GM23248 (cell line): ENCODE data around the gene PRRG1. TPM values are rescaled to one million over a fixed set of nuclear protein-coding genes. Genes with fewer than 3 reads are reported as not detected.
"Not testable (repeated sequence)": the region's sequence is repeated elsewhere in the genome, so short reads cannot be mapped to it uniquely, and the experiment has no call there.

Source experiments
- DNase-seq: peaks from one replicate; pipeline ENCODE4 v3.0.0-alpha.2; 2015
- H2AFZ ChIP-seq: fragments of 200-600 bp; sonication (generic); 2 replicates; pipeline ENCODE4 v1.6.1; 2016; ENCODE audit warnings: antibody characterized with exemption
- H3F3A ChIP-seq: fragments of 200-600 bp; sonication (generic); 2 replicates; pipeline ENCODE4 v1.6.1; 2016; ENCODE audit warnings: mild to moderate bottlenecking, antibody characterized with exemption, mixed run types; ENCODE audit not compliant: insufficient read depth
- H3K27ac ChIP-seq: fragments of 200-600 bp; sonication (generic); 2 replicates; pipeline ENCODE4 v1.5.1; 2016; ENCODE audit warnings: mild to moderate bottlenecking
- H3K27me3 ChIP-seq: fragments of 200-600 bp; sonication (generic); replicated peaks from 2 replicates; pipeline ENCODE4 v1.6.1; 2016; ENCODE audit warnings: mild to moderate bottlenecking; ENCODE audit not compliant: insufficient read depth
- H3K36me3 ChIP-seq: fragments of 200-600 bp; sonication (generic); 2 replicates; pipeline ENCODE4 v1.6.1; 2016; ENCODE audit warnings: low read depth, mild to moderate bottlenecking
- H3K4me1 ChIP-seq: fragments of 200-600 bp; sonication (generic); 2 replicates; pipeline ENCODE4 v1.6.1; 2016; ENCODE audit warnings: mild to moderate bottlenecking; ENCODE audit not compliant: insufficient read depth
- H3K4me2 ChIP-seq: fragments of 200-600 bp; sonication (generic); one replicate; pipeline ENCODE4 v1.6.1; 2016; ENCODE audit warnings: mild to moderate bottlenecking; ENCODE audit not compliant: unreplicated experiment
- H3K4me3 ChIP-seq: fragments of 200-600 bp; sonication (generic); 2 replicates; pipeline ENCODE4 v1.5.1; 2016; ENCODE audit warnings: mild to moderate bottlenecking
- H3K79me2 ChIP-seq: fragments of 200-600 bp; sonication (generic); 2 replicates; pipeline ENCODE4 v1.6.1; 2016; ENCODE audit warnings: mild to moderate bottlenecking; ENCODE audit not compliant: insufficient read depth
- H3K9ac ChIP-seq: fragments of 200-600 bp; sonication (generic); 2 replicates; pipeline ENCODE4 v1.6.1; 2016; ENCODE audit warnings: mild to moderate bottlenecking
- H3K9me2 ChIP-seq: fragments of 200-600 bp; sonication (generic); 2 replicates; pipeline ENCODE4 v1.6.1; 2016; ENCODE audit warnings: mixed run types, mild to moderate bottlenecking, moderate library complexity; ENCODE audit not compliant: insufficient read depth
- H3K9me3 ChIP-seq: fragments of 200-600 bp; sonication (generic); one replicate; pipeline ENCODE4 v1.6.1; 2017; ENCODE audit warnings: low read depth
- H4K20me1 ChIP-seq: fragments of 200-600 bp; sonication (generic); 2 replicates; pipeline ENCODE4 v1.6.0; 2016; ENCODE audit not compliant: insufficient read depth
- EZH2 ChIP-seq: fragments of 200-600 bp; sonication (generic); IDR thresholded peaks from 2 replicates; pipeline ENCODE4 v1.6.1; 2018; ENCODE audit warnings: antibody characterized with exemption, mild to moderate bottlenecking; ENCODE audit not compliant: insufficient read depth, poor library complexity, severe bottlenecking
- EZH2phosphoT487 ChIP-seq: fragments of 200-600 bp; sonication (generic); IDR thresholded peaks from 2 replicates; pipeline ENCODE4 v1.6.1; 2018; ENCODE audit warnings: antibody characterized with exemption, moderate library complexity, mild to moderate bottlenecking, low read depth; ENCODE audit not compliant: insufficient read depth
- WGBS, 2 experiments: methylation state at CpG; one replicate each; pipeline ENCODE4 v1.1.6; 2015 to 2017; ENCODE audit warnings: low lambda C conversion rate in 2 of 2, low coverage in 1 of 2; ENCODE audit errors: missing lambda C conversion rate in 2 of 2; 5-methylcytosine and 5-hydroxymethylcytosine counted together
- in situ Hi-C: fragments of 300-500 bp; cut with MboI; formaldehyde crosslinking; loops from 2 replicates; pipeline ENCODE4 v1.15.0; 2020
- polyA plus RNA-seq: library from polyadenylated mRNA; unstranded; fragments of >200 nt; fragmentation: Nextera tagmentation; extraction: Ambion mirVana; gene quantifications from 2 replicates; pipeline ENCODE4 v1.2.1, GENCODE V29; 2016
- total RNA-seq: library from RNA; depleted of rRNA; stranded (reverse); fragments of >200 nt; shearing (Covaris generic); gene quantifications from 2 replicates; pipeline ENCODE4 v1.2.3, GENCODE V29; 2014

Gene PRRG1
- total and polyA plus RNA-seq, 2 experiments from 2014 or later = 7.3 to 11.7 TPM

DNA sequence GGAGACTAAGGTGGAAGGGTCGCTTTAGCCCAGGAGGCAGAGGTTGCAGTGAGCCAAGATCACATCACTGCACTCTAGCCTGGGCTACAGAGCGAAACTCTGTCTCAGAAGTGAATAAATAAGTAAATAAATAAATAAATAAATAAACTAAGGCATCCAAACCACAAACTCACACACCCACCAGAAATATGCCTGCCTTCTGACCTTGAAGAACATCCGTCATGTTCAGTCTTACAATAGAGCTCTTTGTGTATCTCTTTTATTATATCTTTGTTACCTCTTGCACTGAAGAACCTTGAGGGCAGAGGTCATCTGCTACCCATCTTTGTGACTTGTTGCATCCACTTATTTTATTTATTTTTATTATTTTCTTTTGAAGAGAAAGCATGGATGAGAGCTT is 71.6 kb downstream of the PRRG1 start:
- Histone ChIP-seq H4K20me1 (no peaks in the 10 kb centered on the region), H3K4me3 (no peak overlapping the region), H3K9me3 (no peaks in the 10 kb centered on the region), H3K4me2 (no peak overlapping the region), H3K4me1 (peaks cover 10% of the 10 kb centered on the region; the same call in 1 of the 2 replicates), H3K79me2 (no peaks in the 10 kb centered on the region), H3F3A (no peaks in the 10 kb centered on the region), H3K36me3 (no peaks in the 10 kb centered on the region), H3K9me2 (no peaks in the 10 kb centered on the region), H2AFZ (no peak overlapping the region), H3K27ac (no peak overlapping the region), H3K9ac (no peak overlapping the region), H3K27me3 (no peaks in the 10 kb centered on the region)
- no peak for TF ChIP-seq EZH2
- no peak for TF ChIP-seq EZH2phosphoT487
- DNase-seq = no peak
- in situ Hi-C loops = no loop called here
- WGBS, 2 experiments = 97 to 100% methylated on average over 3 of the region's 3 CpGs

GRCh38 chrX:37424000-37424429 is 74.9 kb downstream of the PRRG1 start:
- no peaks in the 10 kb centered on the region for H4K20me1 ChIP-seq
- H3K9ac ChIP-seq = no peak overlapping the region
- no peaks in the 10 kb centered on the region for H3K27me3 ChIP-seq
- no peak for DNase-seq
- H3K4me1 ChIP-seq = peaks cover 10% of the 10 kb centered on the region; the same call in 1 of the 2 replicates
- no peaks in the 10 kb centered on the region for H3F3A ChIP-seq
- no peak overlapping the region for H3K4me2 ChIP-seq
- no peaks in the 10 kb centered on the region for H3K9me2 ChIP-seq
- H3K4me3 ChIP-seq = no peak overlapping the region
- no peak overlapping the region for H3K27ac ChIP-seq
- H2AFZ ChIP-seq = no peak overlapping the region
- in situ Hi-C loops = no loop called here
- no peaks in the 10 kb centered on the region for H3K79me2 ChIP-seq
- no peak for TF ChIP-seq EZH2
- no peak for TF ChIP-seq EZH2phosphoT487
- H3K9me3 ChIP-seq = no peaks in the 10 kb centered on the region
- H3K36me3 ChIP-seq = no peaks in the 10 kb centered on the region

- 100% methylated on average over 1 of the region's 1 CpG for WGBS, 2 experiments
- TF ChIP-seq EZH2 = no peak
- TF ChIP-seq EZH2phosphoT487 = no peak
Measured at GRCh38 chrX:37425370-37425769, 76.2 kb downstream of the PRRG1 start.

GRCh38 chrX:37428962-37429361 is 79.8 kb downstream of the PRRG1 start:
- H2AFZ ChIP-seq, H4K20me1 ChIP-seq, H3K27me3 ChIP-seq, H3K4me1 ChIP-seq, H3F3A ChIP-seq, in situ Hi-C loops, H3K27ac ChIP-seq, H3K79me2 ChIP-seq, DNase-seq, H3K36me3 ChIP-seq, H3K9me2 ChIP-seq, H3K4me3 ChIP-seq, H3K4me2 ChIP-seq, H3K9me3 ChIP-seq, H3K9ac ChIP-seq: not testable (repeated sequence)
- WGBS, 2 experiments = 100% methylated on average over 2 of the region's 2 CpGs

More at GRCh38 chrX:37425370-37425769, 76.2 kb downstream of the PRRG1 start:
- Histone ChIP-seq H3K27me3 (no peaks in the 10 kb centered on the region), H3K4me3 (no peak overlapping the region), H3K9me3 (no peaks in the 10 kb centered on the region), H3K4me2 (no peak overlapping the region), H3K9me2 (no peaks in the 10 kb centered on the region), H3K79me2 (no peaks in the 10 kb centered on the region), H3K4me1 (peaks cover 10% of the 10 kb centered on the region; the same call in 1 of the 2 replicates), H3F3A (no peaks in the 10 kb centered on the region), H3K36me3 (no peaks in the 10 kb centered on the region), H4K20me1 (no peaks in the 10 kb centered on the region), H2AFZ (no peak overlapping the region), H3K27ac (no peak overlapping the region), H3K9ac (no peak overlapping the region)
- in situ Hi-C loops = no loop called here
- peak; percentile 7 for DNase-seq

DNA sequence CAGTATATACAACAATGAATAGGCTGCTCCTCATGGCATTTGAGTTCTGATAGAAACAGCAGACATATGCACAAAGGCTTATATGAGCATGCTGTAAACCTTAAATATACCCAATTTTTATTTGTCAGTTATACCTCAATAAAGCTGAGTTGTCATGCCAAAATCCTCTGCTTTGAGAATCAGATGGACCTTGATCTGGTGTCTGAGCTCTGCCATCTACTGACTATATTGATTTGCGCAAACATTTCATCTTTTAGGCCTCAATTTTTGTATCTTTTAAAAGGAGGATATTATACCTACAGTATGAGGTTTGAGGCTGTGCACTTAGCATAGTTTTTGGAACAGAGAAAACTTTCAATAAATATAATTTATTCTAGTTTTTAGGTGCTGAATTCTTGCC is 85.2 kb downstream of the PRRG1 start:
- Histone ChIP-seq H3K27me3 (no peaks in the 10 kb centered on the region), H3K4me3 (no peak overlapping the region), H3K27ac (no peak overlapping the region), H3K4me1 (no peaks in the 10 kb centered on the region), H3K9me3 (no peaks in the 10 kb centered on the region), H3K4me2 (no peak overlapping the region), H3K36me3 (no peaks in the 10 kb centered on the region), H3K79me2 (no peaks in the 10 kb centered on the region), H4K20me1 (no peaks in the 10 kb centered on the region), H3K9ac (no peak overlapping the region), H3K9me2 (no peaks in the 10 kb centered on the region), H2AFZ (no peak overlapping the region), H3F3A (no peaks in the 10 kb centered on the region)
- in situ Hi-C loops = no loop called here
- TF ChIP-seq EZH2 = no peak
- no peak for TF ChIP-seq EZH2phosphoT487
- DNase-seq = no peak
- 100% methylated on average over 1 of the region's 1 CpG for whole genome bisulfite sequencing, 2 experiments
